Loucy (cell line): Measurements from ENCODE around the gene TPBGL.

ENCODE experiments used
- H2AFZ ChIP-seq: fragments of 200-600 bp; sonication (generic); 2 replicates; pipeline ENCODE4 v1.6.0; 2016; ENCODE audit warnings: antibody characterized with exemption, mild to moderate bottlenecking, low read length, moderate library complexity
- H3F3A ChIP-seq: fragments of 200-600 bp; 2 replicates; pipeline ENCODE4 v1.6.0; 2016; ENCODE audit warnings: antibody characterized with exemption, low read depth, mild to moderate bottlenecking
- H3K27me3 ChIP-seq: fragments of 200-600 bp; sonication (generic); 2 replicates; pipeline ENCODE4 v1.6.1; 2014; ENCODE audit warnings: low read length, mild to moderate bottlenecking; ENCODE audit not compliant: insufficient read depth, poor library complexity, severe bottlenecking
- H3K36me3 ChIP-seq: fragments of 200-600 bp; sonication (generic); 2 replicates; pipeline ENCODE4 v1.6.1; 2016; ENCODE audit warnings: low read length; ENCODE audit not compliant: insufficient read depth
- H3K4me1 ChIP-seq: fragments of 200-600 bp; sonication (generic); 2 replicates; pipeline ENCODE4 v1.5.1; 2014; ENCODE audit warnings: low read length, mild to moderate bottlenecking; ENCODE audit not compliant: insufficient read depth, poor library complexity, severe bottlenecking
- H3K4me2 ChIP-seq: fragments of 200-600 bp; sonication (generic); 2 replicates; pipeline ENCODE4 v1.6.0; 2014; ENCODE audit warnings: antibody characterized with exemption, low read length, low read depth, mild to moderate bottlenecking; ENCODE audit not compliant: poor library complexity, severe bottlenecking
- H3K4me3 ChIP-seq: fragments of 200-600 bp; sonication (generic); 2 replicates; pipeline ENCODE4 v1.5.1; 2014; ENCODE audit warnings: low read length, mild to moderate bottlenecking, mixed read lengths; ENCODE audit not compliant: poor library complexity, severe bottlenecking
- H3K79me2 ChIP-seq: fragments of 200-600 bp; sonication (generic); 2 replicates; pipeline ENCODE4 v1.6.1; 2014; ENCODE audit warnings: low read length; ENCODE audit not compliant: insufficient read depth
- H3K9ac ChIP-seq: fragments of 200-600 bp; sonication (generic); 2 replicates; pipeline ENCODE4 v1.6.0; 2014; ENCODE audit warnings: mild to moderate bottlenecking, low read depth, low read length, moderate library complexity; ENCODE audit not compliant: poor library complexity, severe bottlenecking
- H3K9me2 ChIP-seq: fragments of 200-600 bp; sonication (generic); replicated peaks from 2 replicates; pipeline ENCODE4 v1.6.1; 2016; ENCODE audit warnings: low read depth, low read length, mixed read lengths
- H3K9me3 ChIP-seq: fragments of 200-600 bp; sonication (generic); 2 replicates; pipeline ENCODE4 v1.6.1; 2014; ENCODE audit warnings: mild to moderate bottlenecking, antibody characterized with exemption, low read length, low read depth; ENCODE audit not compliant: insufficient read depth
- H4K20me1 ChIP-seq: fragments of 200-600 bp; sonication (generic); 2 replicates; pipeline ENCODE4 v1.6.0; 2014; ENCODE audit warnings: antibody characterized with exemption, low read length, mild to moderate bottlenecking; ENCODE audit not compliant: insufficient read depth, poor library complexity, severe bottlenecking
- CTCF ChIP-seq: fragments of 200-600 bp; sonication (generic); conservative IDR thresholded peaks from 2 replicates; pipeline ENCODE4 v1.5.1; 2014; ENCODE audit warnings: mild to moderate bottlenecking, antibody characterized with exemption, low read length
- EZH2phosphoT487 ChIP-seq: fragments of 200-600 bp; IDR thresholded peaks from 2 replicates; pipeline ENCODE4 v1.6.1; 2018; ENCODE audit warnings: antibody characterized with exemption, mild to moderate bottlenecking, moderate library complexity, borderline replicate concordance

TPBGL gene

GRCh38 chr11:75246006-75246670 is 5.6 kb downstream of the TPBGL start:
- Histone ChIP-seq H3K9ac (no peak overlapping the region), H3K4me2 (no peak overlapping the region), H4K20me1 (no peaks in the 10 kb centered on the region), H2AFZ (no peak overlapping the region), H3K36me3 (no peaks in the 10 kb centered on the region), H3K27me3 (no peaks in the 10 kb centered on the region), H3K4me3 (no peak overlapping the region), H3K9me3 (no peaks in the 10 kb centered on the region), H3K4me1 (no peaks in the 10 kb centered on the region), H3K9me2 (no peaks in the 10 kb centered on the region), H3K79me2 (no peaks in the 10 kb centered on the region), H3F3A (no peaks in the 10 kb centered on the region)
- TF ChIP-seq EZH2phosphoT487 = no peak
- TF ChIP-seq CTCF = no peak

GRCh38 chr11:75246671-75247350 is 6.2 kb downstream of the TPBGL start:
- Histone ChIP-seq H3K9ac (no peak overlapping the region), H3K4me2 (no peak overlapping the region), H2AFZ (no peak overlapping the region), H3K79me2 (no peaks in the 10 kb centered on the region), H3F3A (no peaks in the 10 kb centered on the region), H3K9me2 (no peaks in the 10 kb centered on the region), H3K4me3 (no peak overlapping the region), H3K36me3 (no peaks in the 10 kb centered on the region), H3K9me3 (no peaks in the 10 kb centered on the region), H3K27me3 (no peaks in the 10 kb centered on the region), H3K4me1 (no peaks in the 10 kb centered on the region), H4K20me1 (no peaks in the 10 kb centered on the region)
- TF ChIP-seq CTCF (no peak), EZH2phosphoT487 (no peak)

GRCh38 chr11:75248924-75249256 is 8.3 kb downstream of the TPBGL start:
- Histone ChIP-seq H3K27me3 (no peaks in the 10 kb centered on the region), H3F3A (no peaks in the 10 kb centered on the region), H3K4me3 (no peak overlapping the region), H3K4me2 (no peak overlapping the region), H3K9ac (no peak overlapping the region), H3K36me3 (no peaks in the 10 kb centered on the region), H3K79me2 (no peaks in the 10 kb centered on the region), H4K20me1 (no peaks in the 10 kb centered on the region), H3K9me3 (no peaks in the 10 kb centered on the region), H2AFZ (no peak overlapping the region), H3K9me2 (no peaks in the 10 kb centered on the region), H3K4me1 (no peaks in the 10 kb centered on the region)
- TF ChIP-seq CTCF (no peak), EZH2phosphoT487 (no peak)
